Astrocyte of the spinal cord (primary cell): Measurements from ENCODE around the gene TOX2.

ENCODE experiments used
- DNase-seq: peaks from one replicate; pipeline ENCODE4 v3.0.0; 2011; ENCODE audit warnings: low read depth, low spot score
- H3K4me3 ChIP-seq: 2 replicates; pipeline ENCODE4 v1.5.1; 2011; ENCODE audit warnings: low read depth, mild to moderate bottlenecking, low read length, moderate library complexity
- in situ Hi-C: cut with HindIII; loops from 2 replicates; pipeline ENCODE4 v1.10.0; 2017; ENCODE audit warnings: low sequenced_read_pairs
- TF ChIP-seq, protein P1 (sequence below): IDR thresholded peaks from 2 replicates; pipeline ENCODE4 v1.5.1; 2012; ENCODE audit warnings: low read depth, mild to moderate bottlenecking, low read length, inconsistent platforms

Gene TOX2

DNA sequence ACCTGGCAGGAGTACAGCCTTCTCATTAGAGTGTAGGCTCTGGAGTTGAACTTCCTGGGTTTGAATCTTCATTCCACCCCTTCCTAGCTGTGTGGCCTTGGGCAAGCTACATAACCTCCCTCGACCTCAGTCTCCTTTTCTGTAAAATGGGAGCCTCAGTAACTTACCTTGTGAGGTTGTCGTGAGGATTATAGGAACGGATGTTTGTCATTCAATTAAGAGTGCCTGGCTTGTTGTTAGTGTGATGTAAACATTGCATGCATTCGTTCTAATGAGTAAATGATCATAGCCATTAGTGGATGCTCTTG is 45.2 kb downstream of the TOX2 start:
- H3K4me3 ChIP-seq: no peak overlapping the region
- TF ChIP-seq, protein P1, sequence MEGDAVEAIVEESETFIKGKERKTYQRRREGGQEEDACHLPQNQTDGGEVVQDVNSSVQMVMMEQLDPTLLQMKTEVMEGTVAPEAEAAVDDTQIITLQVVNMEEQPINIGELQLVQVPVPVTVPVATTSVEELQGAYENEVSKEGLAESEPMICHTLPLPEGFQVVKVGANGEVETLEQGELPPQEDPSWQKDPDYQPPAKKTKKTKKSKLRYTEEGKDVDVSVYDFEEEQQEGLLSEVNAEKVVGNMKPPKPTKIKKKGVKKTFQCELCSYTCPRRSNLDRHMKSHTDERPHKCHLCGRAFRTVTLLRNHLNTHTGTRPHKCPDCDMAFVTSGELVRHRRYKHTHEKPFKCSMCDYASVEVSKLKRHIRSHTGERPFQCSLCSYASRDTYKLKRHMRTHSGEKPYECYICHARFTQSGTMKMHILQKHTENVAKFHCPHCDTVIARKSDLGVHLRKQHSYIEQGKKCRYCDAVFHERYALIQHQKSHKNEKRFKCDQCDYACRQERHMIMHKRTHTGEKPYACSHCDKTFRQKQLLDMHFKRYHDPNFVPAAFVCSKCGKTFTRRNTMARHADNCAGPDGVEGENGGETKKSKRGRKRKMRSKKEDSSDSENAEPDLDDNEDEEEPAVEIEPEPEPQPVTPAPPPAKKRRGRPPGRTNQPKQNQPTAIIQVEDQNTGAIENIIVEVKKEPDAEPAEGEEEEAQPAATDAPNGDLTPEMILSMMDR: no peak
- no peak for DNase-seq
- in situ Hi-C loops: no loop called here

DNA sequence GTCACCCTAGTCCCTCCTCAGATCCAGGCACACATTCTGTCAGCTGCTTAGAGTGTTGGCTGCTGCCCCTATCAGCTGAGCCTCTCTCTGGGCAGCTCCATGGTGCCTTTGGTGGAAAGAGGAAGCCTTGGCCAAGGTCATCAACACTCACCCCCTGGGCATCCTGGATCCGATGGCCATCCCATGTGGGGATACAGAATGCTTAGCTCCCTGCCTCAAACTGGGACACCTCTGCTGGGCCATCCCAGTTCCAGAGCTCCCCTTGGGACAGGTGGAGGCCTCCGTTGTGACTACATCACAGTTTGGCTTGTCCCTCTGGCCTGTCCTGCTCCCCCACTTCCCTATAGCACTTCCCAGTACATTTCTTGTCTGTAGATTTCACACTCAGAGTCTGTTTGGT is 45.6 kb downstream of the TOX2 start:
- H3K4me3 ChIP-seq: no peak overlapping the region
- in situ Hi-C loops: no loop called here
- no peak for DNase-seq
- TF ChIP-seq, protein P1: no peak

DNA sequence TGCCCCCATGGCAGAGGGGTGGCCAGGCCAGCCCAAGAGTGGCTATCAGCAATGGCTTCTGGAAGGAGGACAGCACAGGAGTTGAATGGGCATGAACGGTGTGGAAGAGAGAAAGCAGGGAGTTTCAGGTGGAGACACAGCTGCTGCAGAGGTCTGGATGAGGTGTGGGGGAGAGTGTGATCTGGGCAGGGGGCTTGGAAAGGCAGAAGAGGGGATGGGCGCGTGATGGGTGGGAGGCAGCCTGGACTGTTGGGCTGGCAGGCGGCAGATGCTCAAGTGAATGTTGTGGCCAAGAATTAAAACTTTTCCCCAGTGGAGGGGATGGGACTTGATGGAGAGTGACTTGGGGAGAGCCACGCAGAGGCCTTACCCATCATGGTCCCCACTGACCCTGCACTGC is 46.5 kb downstream of the TOX2 start:
- no peak overlapping the region for H3K4me3 ChIP-seq
- TF ChIP-seq, protein P1: no peak
- in situ Hi-C loops: no loop called here
- DNase-seq: no peak

DNA sequence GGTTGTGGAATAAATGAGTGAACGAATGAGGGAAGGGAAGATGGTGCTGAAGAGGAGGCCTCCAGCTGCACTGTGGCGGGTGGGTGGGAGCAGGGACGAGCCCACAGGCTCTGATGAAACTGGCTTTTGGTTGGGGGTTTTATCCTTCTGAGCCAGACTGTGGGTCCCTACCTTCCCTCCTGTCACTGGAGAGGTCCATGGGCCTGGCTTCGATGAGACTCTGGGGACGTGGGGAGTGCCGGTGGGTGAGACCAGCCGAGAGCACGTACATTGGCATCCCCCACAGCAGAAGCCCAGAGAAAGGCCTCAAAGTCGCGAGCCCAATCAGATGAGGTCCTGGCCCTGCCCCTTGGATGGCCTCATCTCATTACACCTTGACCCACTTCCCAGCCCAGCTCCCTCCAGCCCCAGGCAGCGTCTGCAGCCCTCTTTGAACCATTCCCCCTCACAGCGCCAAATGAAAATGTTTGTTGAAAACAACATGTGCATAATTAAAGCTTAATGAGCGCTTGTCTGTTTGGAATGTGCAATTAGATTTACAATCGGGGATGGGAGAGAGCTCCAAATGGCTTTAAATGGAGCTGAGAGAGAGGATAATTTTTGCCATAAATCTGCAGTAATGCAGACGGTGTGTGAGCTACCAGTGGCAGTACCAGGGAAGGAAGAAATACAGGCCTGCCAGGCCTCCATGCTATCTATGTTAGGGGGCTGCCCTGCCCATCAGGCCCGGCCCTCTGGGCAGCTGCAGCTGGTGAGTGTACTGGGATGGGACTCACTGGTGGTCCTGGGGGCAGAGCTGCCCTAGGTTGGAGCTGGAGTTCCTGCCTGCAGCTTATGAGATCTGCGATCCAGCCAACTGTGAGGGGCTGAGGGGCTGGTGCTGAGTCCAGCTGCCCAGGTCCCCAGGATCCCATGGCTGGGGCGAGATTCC is 47.2 kb downstream of the TOX2 start:
- TF ChIP-seq, protein P1: no peak
- no peak overlapping the region for H3K4me3 ChIP-seq
- DNase-seq: no peak
- in situ Hi-C loops: no loop called here

DNA sequence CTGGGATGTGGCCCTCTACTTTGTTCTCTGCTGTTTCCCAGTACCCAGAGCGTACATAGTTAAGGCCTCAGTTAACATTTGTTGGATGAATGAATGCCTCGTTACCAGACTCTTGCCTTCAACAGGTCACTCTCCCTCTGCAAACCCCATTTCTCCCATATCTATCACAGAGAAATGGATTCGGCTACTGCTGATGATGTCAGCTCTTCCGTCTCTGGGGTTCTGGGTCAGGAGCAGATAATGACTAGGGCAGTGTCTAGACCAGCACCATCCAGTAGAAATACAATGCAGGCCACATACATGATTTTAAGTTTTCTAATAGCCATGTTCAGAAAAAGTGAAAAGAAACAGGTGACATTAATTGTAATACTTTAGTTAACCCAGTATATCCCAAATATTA is 47.9 kb downstream of the TOX2 start:
- no peak for DNase-seq
- in situ Hi-C loops: no loop called here
- TF ChIP-seq, protein P1: no peak
- no peak overlapping the region for H3K4me3 ChIP-seq

DNA sequence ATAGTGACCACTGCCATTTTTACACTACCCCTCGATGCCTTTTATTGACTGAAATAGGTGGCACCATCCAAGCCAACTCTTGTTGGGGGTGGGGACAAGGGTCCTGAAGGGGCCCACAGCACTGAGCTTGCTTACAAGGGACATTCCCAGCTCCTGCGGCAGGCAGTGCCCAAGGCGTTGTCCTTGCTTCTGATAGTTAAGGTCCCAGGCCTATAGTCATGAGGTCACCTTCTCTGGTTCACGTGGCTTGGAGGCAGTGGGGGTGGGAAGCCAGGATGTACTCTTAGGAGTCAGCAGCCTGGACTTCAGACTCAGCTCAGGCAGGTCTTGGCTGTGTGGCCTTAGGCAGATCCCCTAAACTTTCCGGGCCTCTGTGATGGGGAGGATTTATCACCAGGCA is 48.6 kb downstream of the TOX2 start:
- no peak for DNase-seq
- in situ Hi-C loops: no loop called here
- H3K4me3 ChIP-seq: no peak overlapping the region
- TF ChIP-seq, protein P1: no peak
